ENCODE results near the gene EDEM3. TPM values are rescaled to one million over a fixed set of nuclear protein-coding genes. Genes with fewer than 3 reads are reported as not detected.

EDEM3 gene
- total RNA-seq, 3 donors from 2014 or later (not counting 1 experiment from before 2014, with no cell fraction given) = 8.9 to 15.4 (median 15.1) TPM

DNA sequence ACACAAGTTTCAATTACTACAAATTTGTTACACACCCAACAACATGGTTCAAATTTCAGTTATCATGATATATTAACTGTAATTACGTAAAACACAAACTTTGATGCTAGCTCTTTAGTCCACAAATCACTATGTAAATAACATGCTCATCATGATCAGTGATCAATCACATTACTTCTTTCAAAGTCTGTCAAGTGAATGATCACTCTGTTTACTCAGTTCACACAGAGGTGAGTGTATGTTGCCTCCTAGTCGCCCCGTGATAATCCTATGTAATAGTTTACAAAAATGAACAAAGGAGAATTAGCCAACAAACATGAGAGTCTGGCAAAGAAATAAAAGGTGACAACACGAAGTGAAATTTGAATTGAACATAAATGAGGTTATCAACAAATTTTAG is 14.3 kb downstream of the EDEM3 start:
- no peak for DNase-seq
- TF ChIP-seq, protein P1, sequence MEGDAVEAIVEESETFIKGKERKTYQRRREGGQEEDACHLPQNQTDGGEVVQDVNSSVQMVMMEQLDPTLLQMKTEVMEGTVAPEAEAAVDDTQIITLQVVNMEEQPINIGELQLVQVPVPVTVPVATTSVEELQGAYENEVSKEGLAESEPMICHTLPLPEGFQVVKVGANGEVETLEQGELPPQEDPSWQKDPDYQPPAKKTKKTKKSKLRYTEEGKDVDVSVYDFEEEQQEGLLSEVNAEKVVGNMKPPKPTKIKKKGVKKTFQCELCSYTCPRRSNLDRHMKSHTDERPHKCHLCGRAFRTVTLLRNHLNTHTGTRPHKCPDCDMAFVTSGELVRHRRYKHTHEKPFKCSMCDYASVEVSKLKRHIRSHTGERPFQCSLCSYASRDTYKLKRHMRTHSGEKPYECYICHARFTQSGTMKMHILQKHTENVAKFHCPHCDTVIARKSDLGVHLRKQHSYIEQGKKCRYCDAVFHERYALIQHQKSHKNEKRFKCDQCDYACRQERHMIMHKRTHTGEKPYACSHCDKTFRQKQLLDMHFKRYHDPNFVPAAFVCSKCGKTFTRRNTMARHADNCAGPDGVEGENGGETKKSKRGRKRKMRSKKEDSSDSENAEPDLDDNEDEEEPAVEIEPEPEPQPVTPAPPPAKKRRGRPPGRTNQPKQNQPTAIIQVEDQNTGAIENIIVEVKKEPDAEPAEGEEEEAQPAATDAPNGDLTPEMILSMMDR (IDR thresholded peaks at IDR 0.05) = no peak
- H3K4me1 ChIP-seq (ENCODE audit: control insufficient read depth, insufficient read depth, low read length) = peaks cover 5% of the 10 kb centered on the region
- no peak for ATAC-seq
- H3K27ac ChIP-seq (ENCODE audit: low read length) = no peak overlapping the region
- Mint-ChIP-seq H3K27me3 (ENCODE audit: low read depth in 2 of 2) (no peaks in the 10 kb centered on the region), H3K36me3 (no peaks in the 10 kb centered on the region), H3K4me3 (no peak overlapping the region), H3K9me3 (no peaks in the 10 kb centered on the region), H3K27ac (no peak overlapping the region), H3K4me1 (peaks cover 8 to 9% of the 10 kb centered on the region in 2 donors)
- H3K9me3 ChIP-seq (ENCODE audit: control insufficient read depth, insufficient read depth, low read length) = no peaks in the 10 kb centered on the region
- H3K4me3 ChIP-seq (ENCODE audit: low read length) = no peak overlapping the region
- 98% methylated on average over 4 of the region's 4 CpGs for WGBS (ENCODE audit: insufficient coverage)
- peaks cover 12% of the 10 kb centered on the region for H3K36me3 ChIP-seq (ENCODE audit: control insufficient read depth, insufficient read depth, low read length)
- H3K27me3 ChIP-seq (ENCODE audit: control insufficient read depth, insufficient read depth, low read length) = no peaks in the 10 kb centered on the region
- intact Hi-C loops (cut with micrococcal nuclease) = no loop called here

DNA sequence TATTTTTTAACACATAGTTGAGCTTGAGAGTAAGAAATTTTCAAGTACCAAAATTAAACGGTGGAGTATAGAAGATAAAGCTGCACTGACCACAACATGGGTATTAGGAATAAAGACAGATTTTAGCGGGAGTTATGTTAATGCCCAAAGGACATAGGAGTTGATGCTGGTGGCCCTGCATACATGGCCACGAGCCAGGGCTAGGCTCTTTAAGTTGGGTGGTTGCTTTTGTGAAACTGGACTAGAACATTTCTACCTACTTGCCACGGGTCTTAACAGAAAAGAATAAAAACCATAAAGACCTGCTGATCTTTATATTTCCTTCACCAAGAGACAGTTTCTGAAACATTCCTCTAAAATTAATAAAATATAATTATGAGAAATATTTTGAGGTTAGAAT is 14.9 kb downstream of the EDEM3 start:
- H3K27me3 ChIP-seq (ENCODE audit: control insufficient read depth, insufficient read depth, low read length) = no peaks in the 10 kb centered on the region
- peaks cover 8 to 9% of the 10 kb centered on the region in 2 donors for H3K4me1 Mint-ChIP-seq
- H3K9me3 ChIP-seq (ENCODE audit: control insufficient read depth, insufficient read depth, low read length) = no peaks in the 10 kb centered on the region
- H3K27me3 Mint-ChIP-seq (ENCODE audit: low read depth in 2 of 2) = no peaks in the 10 kb centered on the region
- peaks cover 5% of the 10 kb centered on the region for H3K4me1 ChIP-seq (ENCODE audit: control insufficient read depth, insufficient read depth, low read length)
- WGBS (ENCODE audit: insufficient coverage) = 97% methylated on average over 3 of the region's 4 CpGs
- no peaks in the 10 kb centered on the region for H3K9me3 Mint-ChIP-seq
- no peaks in the 10 kb centered on the region for H3K36me3 Mint-ChIP-seq
- H3K36me3 ChIP-seq (ENCODE audit: control insufficient read depth, insufficient read depth, low read length) = peaks cover 12% of the 10 kb centered on the region
- no peak overlapping the region for H3K27ac Mint-ChIP-seq
- H3K4me3 ChIP-seq (ENCODE audit: low read length) = no peak overlapping the region
- intact Hi-C loops (cut with micrococcal nuclease) = no loop called here
- DNase-seq (no peak), ATAC-seq (no peak)
- TF ChIP-seq, protein P1 (IDR thresholded peaks at IDR 0.05) = no peak
- no peak overlapping the region for H3K4me3 Mint-ChIP-seq
- no peak overlapping the region for H3K27ac ChIP-seq (ENCODE audit: low read length)

DNA sequence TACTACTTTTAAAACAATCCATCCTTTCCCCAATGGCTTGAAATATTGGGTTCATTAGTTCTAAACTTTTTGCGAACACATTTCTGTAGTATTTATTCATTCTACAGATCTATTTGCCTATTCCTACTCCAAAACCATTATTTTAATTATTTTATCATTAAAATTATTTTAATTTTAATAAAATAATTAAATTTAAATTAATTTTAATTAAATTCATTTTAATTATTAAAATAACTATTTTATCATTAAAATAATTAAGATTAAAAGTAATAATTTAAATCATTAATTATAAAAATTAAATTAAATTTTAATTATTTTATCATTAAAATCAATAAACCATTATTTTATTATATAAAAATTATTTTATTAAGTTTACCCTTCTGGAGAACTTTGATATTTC is 15.6 kb downstream of the EDEM3 start:
- Histone ChIP-seq H3K4me3 (ENCODE audit: low read length) (no peak overlapping the region), H3K36me3 (ENCODE audit: control insufficient read depth, insufficient read depth, low read length) (peaks cover 17% of the 10 kb centered on the region), H3K9me3 (ENCODE audit: control insufficient read depth, insufficient read depth, low read length) (no peaks in the 10 kb centered on the region), H3K4me1 (ENCODE audit: control insufficient read depth, insufficient read depth, low read length) (peaks cover 5% of the 10 kb centered on the region), H3K27me3 (ENCODE audit: control insufficient read depth, insufficient read depth, low read length) (no peaks in the 10 kb centered on the region), H3K27ac (ENCODE audit: low read length) (no peak overlapping the region)
- WGBS (ENCODE audit: insufficient coverage) = no CpG with 5 or more reads among the region's 1 CpG
- Mint-ChIP-seq H3K36me3 (no peaks in the 10 kb centered on the region), H3K4me3 (no peak overlapping the region), H3K27me3 (ENCODE audit: low read depth in 2 of 2) (no peaks in the 10 kb centered on the region), H3K4me1 (peaks cover 8 to 9% of the 10 kb centered on the region in 2 donors), H3K27ac (no peak overlapping the region), H3K9me3 (no peaks in the 10 kb centered on the region)
- no peak for DNase-seq
- TF ChIP-seq, protein P1 (IDR thresholded peaks at IDR 0.05) = no peak
- intact Hi-C loops (cut with micrococcal nuclease) = no loop called here
- ATAC-seq = no peak

DNA sequence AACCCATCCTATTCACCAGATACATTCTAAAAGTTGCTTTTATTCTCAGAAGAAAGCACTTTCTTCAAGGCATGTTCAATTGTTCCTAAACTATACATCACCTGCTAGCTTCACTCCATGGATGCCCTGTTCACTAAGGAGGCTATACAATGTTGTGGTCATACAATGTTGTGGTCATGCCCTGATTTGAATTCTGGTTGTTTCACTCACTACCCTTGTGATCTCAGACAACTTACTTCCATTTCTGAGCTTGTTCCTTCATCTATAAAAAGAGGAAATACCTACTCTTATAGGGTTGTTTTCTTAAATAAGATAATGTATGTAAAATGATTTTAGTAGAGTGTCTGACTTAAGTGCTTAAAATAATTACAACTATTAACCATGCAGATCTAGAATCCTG is 19.7 kb downstream of the EDEM3 start:
- DNase-seq (no peak), ATAC-seq (no peak)
- H3K36me3 ChIP-seq (ENCODE audit: control insufficient read depth, insufficient read depth, low read length) = peaks cover 39% of the 10 kb centered on the region
- H3K27me3 ChIP-seq (ENCODE audit: control insufficient read depth, insufficient read depth, low read length) = no peaks in the 10 kb centered on the region
- Mint-ChIP-seq H3K4me3 (no peak overlapping the region), H3K36me3 (peaks cover 6% of the 10 kb centered on the region), H3K27me3 (ENCODE audit: low read depth in 2 of 2) (no peaks in the 10 kb centered on the region), H3K27ac (no peak overlapping the region), H3K9me3 (no peaks in the 10 kb centered on the region), H3K4me1 (no peaks in the 10 kb centered on the region)
- H3K4me1 ChIP-seq (ENCODE audit: control insufficient read depth, insufficient read depth, low read length) = no peaks in the 10 kb centered on the region
- H3K9me3 ChIP-seq (ENCODE audit: control insufficient read depth, insufficient read depth, low read length) = no peaks in the 10 kb centered on the region
- TF ChIP-seq, protein P1 (IDR thresholded peaks at IDR 0.05) = no peak
- no peak overlapping the region for H3K4me3 ChIP-seq (ENCODE audit: low read length)
- H3K27ac ChIP-seq (ENCODE audit: low read length) = no peak overlapping the region
- intact Hi-C loops (cut with micrococcal nuclease) = no loop called here

All from natural killer cell (primary cell).